H1 (cell line): ENCODE measurements around the gene PWP2. TPM values are rescaled to one million over a fixed set of nuclear protein-coding genes. Genes with fewer than 3 reads are reported as not detected.
"Not testable (repeated sequence)": the region's sequence is repeated elsewhere in the genome, so short reads cannot be mapped to it uniquely, and the experiment has no call there.

ENCODE experiments used
- CTCF ChIA-PET: fragments of 300-600 bp; sonication (Branson Sonifier 250); formaldehyde crosslinking; loops from one replicate; lab custom pipeline; 2021; ENCODE audit not compliant: partially characterized antibody; lab: Charles Lee
- POLR2A ChIA-PET: fragments of 300-600 bp; sonication (Branson Sonifier 250); formaldehyde crosslinking; loops from one replicate; lab custom pipeline; 2021; ENCODE audit warnings: inconsistent platforms; ENCODE audit not compliant: partially characterized antibody; lab: Charles Lee
- DNase-seq, 2 experiments: peaks; one replicate each; pipeline versions ENCODE4 v3.0.0 to v3.0.0-alpha.2; 2010 to 2022; ENCODE audit warnings: low spot score in 2 of 2, low read depth in 1 of 2, mixed read lengths in 1 of 2
- FAIRE-seq: peaks from 2 replicates; lab custom pipeline; 2011; peaks lifted over from hg19 to GRCh38; lab: Jason Lieb, UNC
- H2AFZ ChIP-seq: 2 replicates; pipeline ENCODE4 v1.8.1; 2012; ENCODE audit warnings: low read length, inconsistent platforms
- H2AK5ac ChIP-seq: 2 replicates; pipeline ENCODE4 v1.6.1; 2013; ENCODE audit warnings: low read depth, low read length
- H2BK120ac ChIP-seq: replicated peaks from 2 replicates; pipeline ENCODE3; 2013; ENCODE audit warnings: low read depth, low read length, inconsistent platforms
- H2BK12ac ChIP-seq: 2 replicates; pipeline ENCODE4 v1.6.1; 2013; ENCODE audit warnings: low read depth, low read length
- H2BK15ac ChIP-seq: 2 replicates; pipeline ENCODE4 v1.6.1; 2013; ENCODE audit warnings: low read length
- H2BK20ac ChIP-seq: 2 replicates; pipeline ENCODE4 v1.6.1; 2013; ENCODE audit warnings: low read length
- H2BK5ac ChIP-seq: 2 replicates; pipeline ENCODE4 v1.6.1; 2013; ENCODE audit warnings: low read depth, low read length
- H3K14ac ChIP-seq: 2 replicates; pipeline ENCODE4 v1.6.1; 2013; ENCODE audit warnings: inconsistent platforms; ENCODE audit not compliant: insufficient read length
- H3K18ac ChIP-seq: 2 replicates; pipeline ENCODE4 v1.6.1; 2013; ENCODE audit warnings: low read length; ENCODE audit errors: extremely low read depth
- H3K23ac ChIP-seq: 2 replicates; pipeline ENCODE4 v1.6.1; 2013; ENCODE audit warnings: inconsistent platforms; ENCODE audit not compliant: insufficient read length
- H3K23me2 ChIP-seq: 2 replicates; pipeline ENCODE4 v1.6.1; 2013; ENCODE audit warnings: low read depth, low read length
- H3K27ac ChIP-seq: 2 replicates; pipeline ENCODE4 v1.6.1; 2011; ENCODE audit warnings: low read depth, low read length, inconsistent platforms
- H3K27me3 ChIP-seq, 4 experiments: replicated peaks in 1 of 4; 1 replicate in 1 of 4; 2 replicates in 3 of 4; pipeline versions ENCODE4 v1.6.1 to v1.8.1; 2011 to 2013; ENCODE audit warnings: low read length in 3 of 4, mild to moderate bottlenecking in 3 of 4, inconsistent platforms in 2 of 4, mixed read lengths in 2 of 4, moderate library complexity in 1 of 4; ENCODE audit not compliant: control insufficient read depth in 3 of 4, insufficient read depth in 3 of 4; ENCODE audit errors: extremely low read depth in 1 of 4
- H3K36me3 ChIP-seq, 4 experiments: 2 replicates each; pipeline versions ENCODE4 v1.6.1 to v1.8.1; 2011 to 2013; ENCODE audit warnings: mild to moderate bottlenecking in 4 of 4, low read length in 3 of 4, moderate library complexity in 2 of 4, control low read depth in 1 of 4, inconsistent platforms in 1 of 4; ENCODE audit not compliant: insufficient read depth in 4 of 4, control insufficient read depth in 2 of 4
- H3K4ac ChIP-seq: replicated peaks from 2 replicates; pipeline ENCODE3; 2013; ENCODE audit warnings: low read length, low read depth, mixed read lengths, inconsistent platforms; ENCODE audit not compliant: insufficient read length
- H3K4me1 ChIP-seq, 4 experiments: replicated peaks in 1 of 4; 1 replicate in 1 of 4; 2 replicates in 3 of 4; pipeline versions ENCODE4 v1.6.1 to v1.8.1; 2011 to 2013; ENCODE audit warnings: low read length in 3 of 4, inconsistent platforms in 2 of 4, mixed read lengths in 1 of 4; ENCODE audit not compliant: insufficient read depth in 4 of 4, control insufficient read depth in 3 of 4
- H3K4me2 ChIP-seq, 2 experiments: 2 replicates each; pipeline versions ENCODE4 v1.6.1 to v1.8.1; 2011 to 2013; ENCODE audit warnings: low read depth in 2 of 2, low read length in 2 of 2, control low read depth in 1 of 2, inconsistent platforms in 1 of 2, mild to moderate bottlenecking in 1 of 2; ENCODE audit not compliant: insufficient read depth in 1 of 2
- H3K4me3 ChIP-seq, 4 experiments: fragments of 200-600, 300-600 bp in 1 of 4; sonication (generic), shearing (Covaris generic), sonication (Bioruptor Twin) in 1 of 4; 2 replicates each; pipeline versions ENCODE4 v1.5.1 to v1.8.1; 2011 to 2016; ENCODE audit warnings: low read length in 4 of 4, low read depth in 3 of 4, control low read depth in 2 of 4, inconsistent platforms in 2 of 4, mild to moderate bottlenecking in 2 of 4, mixed read lengths in 1 of 4, moderate library complexity in 1 of 4; ENCODE audit not compliant: insufficient read depth in 2 of 4; ENCODE audit errors: extremely low read depth in 1 of 4
- H3K56ac ChIP-seq: replicated peaks from 2 replicates; pipeline ENCODE3; 2013; ENCODE audit warnings: low read depth, mild to moderate bottlenecking, mixed read lengths, low read length, inconsistent platforms; ENCODE audit not compliant: insufficient read length
- H3K79me1 ChIP-seq: 2 replicates; pipeline ENCODE4 v1.6.1; 2013; ENCODE audit warnings: low read depth, low read length, control low read depth
- H3K79me2 ChIP-seq, 2 experiments: 2 replicates each; pipeline versions ENCODE4 v1.6.1 to v1.8.1; 2012 to 2013; ENCODE audit warnings: low read length in 2 of 2, mild to moderate bottlenecking in 2 of 2, inconsistent platforms in 1 of 2; ENCODE audit not compliant: insufficient read depth in 2 of 2, control insufficient read depth in 1 of 2
- H3K9ac ChIP-seq, 4 experiments: replicated peaks in 1 of 4; 1 replicate in 1 of 4; 2 replicates in 3 of 4; pipeline versions ENCODE4 v1.6.1 to v1.8.1; 2011 to 2013; ENCODE audit warnings: low read depth in 3 of 4, low read length in 3 of 4, control low read depth in 2 of 4, mild to moderate bottlenecking in 2 of 4, moderate library complexity in 2 of 4, inconsistent platforms in 1 of 4; ENCODE audit errors: extremely low read depth in 1 of 4
- H3K9me3 ChIP-seq, 2 experiments: 2 replicates each; pipeline versions ENCODE4 v1.6.1 to v1.8.1; 2012 to 2013; ENCODE audit warnings: mild to moderate bottlenecking in 2 of 2, moderate library complexity in 2 of 2, control low read depth in 1 of 2, inconsistent platforms in 1 of 2, low read depth in 1 of 2, low read length in 1 of 2, mixed read lengths in 1 of 2; ENCODE audit not compliant: insufficient read depth in 2 of 2
- H4K20me1 ChIP-seq, 2 experiments: replicated peaks in 1 of 2; 2 replicates each; pipeline versions ENCODE3 to v1.8.1; 2011 to 2013; ENCODE audit warnings: inconsistent platforms in 2 of 2, low read length in 2 of 2, mild to moderate bottlenecking in 1 of 2; ENCODE audit not compliant: insufficient read depth in 2 of 2, control insufficient read depth in 1 of 2
- H4K5ac ChIP-seq: 2 replicates; pipeline ENCODE4 v1.6.1; 2013; ENCODE audit warnings: low read length, low read depth, mixed read lengths, inconsistent platforms; ENCODE audit not compliant: insufficient read length
- H4K8ac ChIP-seq: 2 replicates; pipeline ENCODE4 v1.8.0; 2013; ENCODE audit warnings: mild to moderate bottlenecking, moderate library complexity, low read length, inconsistent platforms; ENCODE audit not compliant: insufficient read depth; ENCODE audit errors: extremely low read depth
- H4K91ac ChIP-seq: replicated peaks from 2 replicates; pipeline ENCODE3; 2013; ENCODE audit warnings: low read length, mixed read lengths, inconsistent platforms; ENCODE audit not compliant: insufficient read length
- WGBS, 2 experiments: shearing (Covaris generic) in 1 of 2; methylation state at CpG; one replicate each; pipeline versions ENCODE4 v1.1.6 to v1.1.7; 2013 to 2015; ENCODE audit warnings: low lambda C conversion rate in 2 of 2, mixed read lengths in 2 of 2, inconsistent platforms in 1 of 2, low coverage in 1 of 2, missing lambda C conversion rate in 1 of 2; ENCODE audit not compliant: insufficient replicate concordance in 2 of 2, insufficient coverage in 1 of 2, insufficient read length in 1 of 2; ENCODE audit errors: extremely low coverage in 1 of 2, missing lambda C conversion rate in 1 of 2; 5-methylcytosine and 5-hydroxymethylcytosine counted together
- polyA plus RNA-seq, 7 experiments: library from polyadenylated mRNA; depleted of rRNA in 3 of 7; stranded (reverse) in 5 of 7; unstranded in 2 of 7; fragments of >200 nt in 5 of 7; fragments of 200-250 nt in 2 of 7; gene quantifications; 1 replicate in 5 of 7; 2 replicates in 1 of 7; 4 replicates in 1 of 7; pipeline versions ENCODE4 v1.2.1 to v1.2.3, GENCODE V29; 2011 to 2013; ENCODE audit warnings: missing spikeins in 2 of 7, mixed read lengths in 2 of 7
- total RNA-seq: library from RNA; stranded (reverse); fragmentation: NEBNext Ultra II Directional; extraction: Animal tissue kit (Norgen Biotek cat#: 25700); gene quantifications from 2 replicates; pipeline ENCODE4 v1.2.1, GENCODE V29; 2021

The PWP2 gene
- total and polyA plus RNA-seq, 2 of the 8 experiments (the other 6 are each of a cell fraction or from before 2014, with no cell fraction given): 4.4 to 6.7 TPM

GRCh38 chr21:44140552-44140932 lies 33.3 kb downstream of the PWP2 start:
- H4K8ac ChIP-seq, H3K27ac ChIP-seq, H2BK120ac ChIP-seq, H4K91ac ChIP-seq, DNase-seq, H3K4me2 ChIP-seq, H2AFZ ChIP-seq, H3K18ac ChIP-seq, CTCF ChIA-PET, FAIRE-seq, H2BK12ac ChIP-seq, H3K4ac ChIP-seq, H3K23me2 ChIP-seq, H3K36me3 ChIP-seq, H3K27me3 ChIP-seq, H3K23ac ChIP-seq, H3K9ac ChIP-seq, H3K79me1 ChIP-seq, H2BK15ac ChIP-seq, POLR2A ChIA-PET, H3K4me3 ChIP-seq, H3K9me3 ChIP-seq, H2BK20ac ChIP-seq, H3K4me1 ChIP-seq, H2BK5ac ChIP-seq, H3K79me2 ChIP-seq, H2AK5ac ChIP-seq, H4K5ac ChIP-seq, H4K20me1 ChIP-seq, H3K14ac ChIP-seq, H3K56ac ChIP-seq: not testable (repeated sequence)
- WGBS, 2 experiments: no CpG with 5 or more reads among the region's 18 CpGs

GRCh38 chr21:44142470-44142869 lies 35.3 kb downstream of the PWP2 start:
- H3K79me1 ChIP-seq, H2BK12ac ChIP-seq, H3K18ac ChIP-seq, H3K4ac ChIP-seq, H3K79me2 ChIP-seq, H3K14ac ChIP-seq, H3K9me3 ChIP-seq, H4K20me1 ChIP-seq, FAIRE-seq, H2BK20ac ChIP-seq, H3K4me2 ChIP-seq, H3K27ac ChIP-seq, H3K23ac ChIP-seq, H3K23me2 ChIP-seq, H2AFZ ChIP-seq, CTCF ChIA-PET, H3K9ac ChIP-seq, POLR2A ChIA-PET, H2AK5ac ChIP-seq, H4K91ac ChIP-seq, H4K5ac ChIP-seq, H3K4me3 ChIP-seq, H2BK120ac ChIP-seq, H3K27me3 ChIP-seq, H4K8ac ChIP-seq, H3K4me1 ChIP-seq, H2BK15ac ChIP-seq, H2BK5ac ChIP-seq, H3K36me3 ChIP-seq, H3K56ac ChIP-seq, DNase-seq: not testable (repeated sequence)
- no CpG with 5 or more reads among the region's 10 CpGs for WGBS, 2 experiments
